GM12872 (cell line): Measurements from ENCODE around the gene MEN1.

Experiments used
- TF ChIP-seq, protein P1 (sequence below): IDR thresholded peaks from 3 replicates; pipeline ENCODE4 v1.5.1; 2011; ENCODE audit warnings: low read depth, mild to moderate bottlenecking, low read length, moderate library complexity; ENCODE audit not compliant: insufficient read depth

The MEN1 gene

DNA sequence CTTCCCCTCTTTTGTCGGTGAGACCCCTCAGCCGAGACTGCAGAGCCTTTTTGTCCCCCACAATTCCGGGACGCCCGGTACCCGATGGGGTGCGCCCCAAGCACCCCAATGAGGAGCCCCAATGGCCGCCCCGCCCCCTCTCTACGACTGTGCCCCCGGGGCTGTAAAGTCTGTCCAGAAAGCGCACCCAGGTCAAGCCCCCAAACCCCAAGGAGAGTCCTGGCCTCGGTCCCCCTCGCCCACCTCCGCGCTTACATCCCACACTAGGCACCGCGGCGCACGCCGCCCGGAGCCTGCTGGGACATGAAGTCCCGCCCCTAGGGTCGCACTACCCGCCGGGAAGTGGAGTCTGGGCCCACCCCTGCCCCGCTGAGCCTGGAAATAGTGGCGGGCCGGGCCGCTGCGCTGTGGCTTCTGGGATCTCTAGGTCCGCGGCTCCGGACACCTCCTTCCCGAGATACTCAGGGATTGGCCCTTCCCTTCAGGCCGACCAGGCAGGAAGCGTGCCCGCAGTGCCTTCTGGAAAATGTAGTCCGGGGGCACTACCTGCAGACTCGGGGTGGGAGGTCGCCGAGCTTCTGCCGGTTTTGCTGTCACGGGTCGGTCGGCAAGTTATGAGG lies at the start of gene MEN1:
Gene MEN1, minus strand, starts transcription at position 281 of the 620 bp plus-strand sequence. CDS start 442 bp downstream, outside the sequence.
- TF ChIP-seq, protein P1, sequence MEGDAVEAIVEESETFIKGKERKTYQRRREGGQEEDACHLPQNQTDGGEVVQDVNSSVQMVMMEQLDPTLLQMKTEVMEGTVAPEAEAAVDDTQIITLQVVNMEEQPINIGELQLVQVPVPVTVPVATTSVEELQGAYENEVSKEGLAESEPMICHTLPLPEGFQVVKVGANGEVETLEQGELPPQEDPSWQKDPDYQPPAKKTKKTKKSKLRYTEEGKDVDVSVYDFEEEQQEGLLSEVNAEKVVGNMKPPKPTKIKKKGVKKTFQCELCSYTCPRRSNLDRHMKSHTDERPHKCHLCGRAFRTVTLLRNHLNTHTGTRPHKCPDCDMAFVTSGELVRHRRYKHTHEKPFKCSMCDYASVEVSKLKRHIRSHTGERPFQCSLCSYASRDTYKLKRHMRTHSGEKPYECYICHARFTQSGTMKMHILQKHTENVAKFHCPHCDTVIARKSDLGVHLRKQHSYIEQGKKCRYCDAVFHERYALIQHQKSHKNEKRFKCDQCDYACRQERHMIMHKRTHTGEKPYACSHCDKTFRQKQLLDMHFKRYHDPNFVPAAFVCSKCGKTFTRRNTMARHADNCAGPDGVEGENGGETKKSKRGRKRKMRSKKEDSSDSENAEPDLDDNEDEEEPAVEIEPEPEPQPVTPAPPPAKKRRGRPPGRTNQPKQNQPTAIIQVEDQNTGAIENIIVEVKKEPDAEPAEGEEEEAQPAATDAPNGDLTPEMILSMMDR: no peak

DNA sequence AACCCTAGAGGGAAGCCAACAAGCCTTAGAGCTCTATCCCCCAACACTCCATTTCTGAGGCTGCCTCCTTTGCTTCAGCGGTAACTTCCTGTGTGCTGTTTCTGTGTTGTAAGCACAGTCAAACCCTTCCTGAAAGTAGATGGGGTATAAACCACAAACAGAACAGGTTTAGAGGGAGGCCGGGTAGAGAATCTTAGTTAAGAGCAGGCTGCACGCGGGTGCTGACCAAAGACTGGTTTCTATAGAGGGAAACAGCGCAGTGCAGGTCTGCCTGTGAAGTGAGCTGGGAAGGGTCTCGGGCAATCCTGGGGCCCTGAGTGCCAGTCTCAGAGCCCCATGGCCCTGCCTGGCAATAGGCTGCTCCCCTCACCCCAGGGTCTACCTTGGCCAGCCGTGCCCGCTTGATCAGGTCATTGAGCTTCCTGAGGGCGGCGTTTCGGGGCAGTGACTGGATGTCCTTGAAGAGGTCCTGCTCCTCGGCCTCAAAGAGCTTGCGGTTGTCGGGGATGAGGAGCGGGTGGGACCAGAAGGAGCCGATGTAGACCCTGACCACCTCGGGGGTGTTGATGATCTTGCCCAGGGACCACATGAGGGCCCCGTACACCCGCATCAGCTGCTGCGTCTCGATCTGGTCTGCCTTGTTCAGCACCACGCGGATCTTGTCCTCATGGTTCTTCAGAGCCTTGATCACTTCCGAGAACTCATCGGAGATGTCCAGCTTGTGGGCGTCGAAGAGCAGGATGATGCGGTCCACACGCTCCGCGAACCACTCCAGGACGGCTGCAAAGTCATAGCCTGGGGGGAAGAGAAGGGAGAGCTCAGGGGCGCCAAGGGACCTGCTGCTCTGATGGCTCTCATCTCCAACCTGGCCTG lies 49.4 kb upstream of the MEN1 start:
- TF ChIP-seq, protein P1: no peak

DNA sequence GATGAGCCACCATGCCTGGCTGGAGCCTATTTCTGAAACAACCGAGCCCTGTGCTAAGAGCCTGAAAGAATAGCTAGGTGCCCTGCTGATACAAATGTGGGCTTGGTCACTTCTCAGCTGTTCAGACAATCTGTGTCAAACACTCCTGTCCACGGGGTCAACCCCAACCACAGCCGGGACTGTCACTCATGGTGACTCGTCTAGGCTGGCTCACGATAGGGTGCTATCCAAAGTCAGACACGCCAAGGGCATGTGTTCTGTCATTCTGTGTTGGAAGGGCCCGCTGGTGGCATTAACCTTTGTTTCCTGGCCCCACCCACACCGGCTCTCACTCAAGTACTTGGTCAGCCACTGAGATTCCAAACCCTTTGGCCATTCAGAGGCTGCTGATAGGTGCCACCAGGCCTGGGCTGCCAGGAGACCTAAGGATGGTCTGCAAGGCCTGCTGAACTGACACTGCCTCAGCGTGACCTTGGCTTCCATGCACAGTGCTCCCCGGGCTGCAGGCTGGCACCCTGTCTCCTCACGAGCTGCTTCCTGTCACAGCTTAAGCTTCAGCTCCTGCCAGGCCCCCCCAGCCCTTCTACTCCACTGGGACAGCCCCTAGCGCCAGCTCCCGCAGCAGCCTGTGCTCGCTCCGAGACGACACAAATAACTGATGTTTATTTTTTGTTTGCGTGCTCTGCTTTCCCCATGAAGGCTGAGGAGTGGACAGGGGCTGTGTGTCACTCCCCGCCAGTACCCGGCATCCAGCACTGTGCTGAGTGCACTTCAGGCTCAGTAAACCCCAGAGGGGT lies 48.3 kb upstream of the MEN1 start:
- TF ChIP-seq, protein P1: no peak

DNA sequence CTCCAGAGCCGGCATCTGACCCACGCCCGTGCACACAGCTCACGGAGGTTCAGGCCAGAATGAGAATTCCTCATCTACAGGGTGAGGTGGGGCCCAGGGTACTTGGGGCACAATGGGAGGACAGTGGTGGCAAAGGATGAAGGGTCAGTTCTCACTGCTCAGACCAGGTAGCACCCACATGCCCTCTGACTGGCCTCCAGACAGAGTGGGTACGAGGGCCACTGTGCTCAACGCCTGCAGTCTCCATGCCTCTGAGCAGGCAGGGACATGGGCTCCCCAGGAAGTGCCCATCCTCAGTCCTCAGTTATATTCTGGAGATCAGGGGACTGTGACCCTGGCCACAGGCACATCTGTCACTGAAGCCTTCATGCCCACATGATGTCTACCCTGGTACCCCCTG lies 47.1 kb upstream of the MEN1 start:
- TF ChIP-seq, protein P1: no peak

DNA sequence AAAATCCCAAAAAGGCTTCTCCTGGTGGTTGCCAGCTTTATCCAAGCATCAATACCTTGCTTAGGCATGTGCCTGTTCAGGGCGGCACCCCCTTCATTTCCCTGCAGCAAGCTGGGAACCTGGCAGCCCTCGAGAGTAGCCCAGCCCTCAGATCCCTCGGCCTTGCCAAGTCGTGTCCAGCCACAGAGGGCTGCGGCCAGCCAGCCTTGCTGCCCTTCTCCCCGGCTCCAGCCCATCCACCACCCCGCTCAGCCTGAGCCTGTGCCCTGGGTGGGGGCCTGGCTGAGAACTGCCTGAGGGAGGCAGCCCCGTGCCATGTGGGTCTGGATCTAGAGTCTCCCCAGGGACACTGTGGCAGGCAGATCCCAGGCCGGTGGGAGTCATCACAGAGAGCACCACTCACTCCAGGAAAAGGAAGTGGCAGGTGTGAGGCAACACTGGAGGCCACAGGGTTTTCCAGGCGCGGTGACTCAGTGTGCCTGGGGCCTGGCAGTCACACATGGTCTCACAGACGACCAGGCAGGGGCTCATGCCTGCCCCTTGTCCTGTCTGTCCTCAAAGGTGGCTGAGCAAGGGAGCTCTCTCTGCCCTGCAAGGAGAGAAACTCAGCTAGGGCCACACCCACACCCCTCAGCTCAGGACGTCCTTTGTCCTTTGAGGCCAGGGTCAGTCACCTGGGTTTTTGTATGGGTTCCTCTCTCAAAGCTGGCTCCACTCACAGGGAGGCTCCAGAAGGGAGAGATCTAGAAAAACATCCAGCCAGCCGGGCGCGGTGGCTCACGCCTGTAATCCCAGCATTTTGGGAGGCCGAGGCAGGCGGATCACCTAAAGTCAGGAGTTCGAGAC lies 46.3 kb upstream of the MEN1 start:
- TF ChIP-seq, protein P1: no peak

DNA sequence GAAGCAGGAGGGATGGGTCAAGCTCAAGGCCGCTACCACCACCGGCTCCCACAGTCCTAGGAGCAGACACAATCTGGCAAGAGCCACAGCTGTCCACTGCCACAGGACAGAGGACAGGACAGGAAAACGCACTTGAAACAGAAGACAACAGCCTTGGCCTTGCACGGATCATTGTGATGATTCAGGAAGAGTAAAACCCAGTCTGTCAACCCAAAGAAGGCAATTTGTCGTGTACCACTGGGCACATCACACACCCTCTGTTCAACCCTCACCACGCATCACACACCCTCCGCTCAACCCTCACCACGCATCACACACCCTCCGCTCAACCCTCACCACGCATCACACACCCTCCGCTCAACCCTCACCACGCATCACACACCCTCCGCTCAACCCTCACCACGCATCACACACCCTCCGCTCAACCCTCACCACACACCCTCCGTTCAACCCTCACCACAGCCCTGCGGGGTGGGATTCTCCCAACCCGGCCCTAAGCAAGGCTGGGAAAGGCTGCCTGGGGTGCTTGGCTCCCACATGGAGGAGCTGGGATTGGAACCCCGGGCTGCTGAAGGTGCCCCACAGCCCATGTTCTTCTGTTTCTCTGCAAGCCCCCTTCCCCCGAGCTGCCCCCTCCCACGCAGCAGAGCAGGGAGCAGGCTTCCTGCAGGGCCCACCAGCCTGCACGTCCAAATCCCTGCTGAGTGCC lies 45.4 kb upstream of the MEN1 start:
- TF ChIP-seq, protein P1: no peak
